Measurements from ENCODE around the gene SATB2.

DNA sequence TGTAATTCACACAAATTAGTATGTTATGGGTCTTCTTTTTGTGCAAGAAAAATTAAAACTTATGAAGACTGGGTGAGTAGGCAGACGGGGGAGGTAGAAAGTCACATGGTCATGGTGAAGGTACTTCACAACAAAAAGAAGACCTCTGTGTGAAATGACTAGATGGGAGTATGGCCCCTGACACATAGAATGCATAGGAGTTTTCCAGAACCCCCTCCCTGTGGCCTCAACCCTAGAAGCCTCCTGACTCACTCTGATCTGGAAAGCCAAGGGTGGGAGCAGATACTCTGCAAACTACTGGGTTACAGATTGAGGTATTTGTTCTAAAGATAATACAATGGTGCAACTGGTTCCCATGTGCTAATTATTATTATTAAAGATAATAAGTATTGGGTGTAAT is 23.2 kb downstream of the SATB2 start:
- TF ChIP-seq, protein P1, sequence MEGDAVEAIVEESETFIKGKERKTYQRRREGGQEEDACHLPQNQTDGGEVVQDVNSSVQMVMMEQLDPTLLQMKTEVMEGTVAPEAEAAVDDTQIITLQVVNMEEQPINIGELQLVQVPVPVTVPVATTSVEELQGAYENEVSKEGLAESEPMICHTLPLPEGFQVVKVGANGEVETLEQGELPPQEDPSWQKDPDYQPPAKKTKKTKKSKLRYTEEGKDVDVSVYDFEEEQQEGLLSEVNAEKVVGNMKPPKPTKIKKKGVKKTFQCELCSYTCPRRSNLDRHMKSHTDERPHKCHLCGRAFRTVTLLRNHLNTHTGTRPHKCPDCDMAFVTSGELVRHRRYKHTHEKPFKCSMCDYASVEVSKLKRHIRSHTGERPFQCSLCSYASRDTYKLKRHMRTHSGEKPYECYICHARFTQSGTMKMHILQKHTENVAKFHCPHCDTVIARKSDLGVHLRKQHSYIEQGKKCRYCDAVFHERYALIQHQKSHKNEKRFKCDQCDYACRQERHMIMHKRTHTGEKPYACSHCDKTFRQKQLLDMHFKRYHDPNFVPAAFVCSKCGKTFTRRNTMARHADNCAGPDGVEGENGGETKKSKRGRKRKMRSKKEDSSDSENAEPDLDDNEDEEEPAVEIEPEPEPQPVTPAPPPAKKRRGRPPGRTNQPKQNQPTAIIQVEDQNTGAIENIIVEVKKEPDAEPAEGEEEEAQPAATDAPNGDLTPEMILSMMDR (IDR thresholded peaks at IDR 0.05) = no peak
- TF ChIP-seq POLR2A (IDR thresholded peaks at IDR 0.05) = no peak
